RPMI8226 (cell line): ENCODE data around the gene DUSP8.
"Not testable (repeated sequence)": the region's sequence is repeated elsewhere in the genome, so short reads cannot be mapped to it uniquely, and the experiment has no call there.

Source experiments
- DNase-seq: peaks from one replicate; pipeline ENCODE4 v3.0.0-alpha.2; 2015

DUSP8 gene, protein sequence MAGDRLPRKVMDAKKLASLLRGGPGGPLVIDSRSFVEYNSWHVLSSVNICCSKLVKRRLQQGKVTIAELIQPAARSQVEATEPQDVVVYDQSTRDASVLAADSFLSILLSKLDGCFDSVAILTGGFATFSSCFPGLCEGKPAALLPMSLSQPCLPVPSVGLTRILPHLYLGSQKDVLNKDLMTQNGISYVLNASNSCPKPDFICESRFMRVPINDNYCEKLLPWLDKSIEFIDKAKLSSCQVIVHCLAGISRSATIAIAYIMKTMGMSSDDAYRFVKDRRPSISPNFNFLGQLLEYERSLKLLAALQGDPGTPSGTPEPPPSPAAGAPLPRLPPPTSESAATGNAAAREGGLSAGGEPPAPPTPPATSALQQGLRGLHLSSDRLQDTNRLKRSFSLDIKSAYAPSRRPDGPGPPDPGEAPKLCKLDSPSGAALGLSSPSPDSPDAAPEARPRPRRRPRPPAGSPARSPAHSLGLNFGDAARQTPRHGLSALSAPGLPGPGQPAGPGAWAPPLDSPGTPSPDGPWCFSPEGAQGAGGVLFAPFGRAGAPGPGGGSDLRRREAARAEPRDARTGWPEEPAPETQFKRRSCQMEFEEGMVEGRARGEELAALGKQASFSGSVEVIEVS

DNA sequence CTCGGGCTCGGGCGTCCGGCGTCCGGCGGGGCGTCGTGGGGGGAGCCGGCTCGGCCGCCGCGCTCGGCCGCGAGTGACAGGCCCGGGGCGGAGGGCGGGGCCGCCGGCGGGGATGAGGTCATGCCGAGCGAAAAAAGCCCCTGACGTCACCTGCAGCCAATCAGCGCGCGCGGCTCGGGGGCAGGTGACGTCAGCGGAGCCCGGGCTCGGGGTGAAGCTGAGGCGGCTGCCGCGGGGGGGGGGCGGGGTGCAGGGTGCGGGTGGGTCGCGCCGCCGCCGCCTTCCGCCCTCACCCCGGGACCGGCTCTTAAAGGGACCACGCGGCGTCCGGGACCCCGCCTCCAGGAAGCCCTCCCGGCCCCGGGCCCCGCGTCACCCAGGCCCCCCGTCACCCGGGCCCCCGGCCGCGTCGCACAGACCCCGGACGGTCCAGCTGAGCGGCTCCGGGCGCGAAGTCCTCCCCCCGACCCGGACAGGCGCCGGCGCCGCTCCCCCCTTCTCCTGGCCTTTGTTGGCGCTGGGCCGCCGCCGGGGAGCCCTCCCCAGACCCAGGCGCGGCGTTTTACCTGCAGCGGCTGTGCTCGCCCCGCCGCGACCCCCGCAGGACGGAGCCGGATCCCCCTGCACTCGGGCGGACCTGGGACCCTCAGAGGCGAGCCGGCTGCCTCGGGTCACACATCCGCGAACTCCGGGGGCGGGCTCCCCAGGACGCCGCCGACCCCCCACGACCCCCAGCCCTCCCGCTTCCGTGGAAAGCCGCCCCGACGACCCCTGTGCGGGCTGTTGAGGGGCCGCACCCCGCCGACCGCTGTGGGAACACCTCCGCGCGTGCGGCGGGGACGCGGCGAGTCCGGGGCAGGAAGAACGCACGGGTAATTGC lies at the start of gene DUSP8:
Gene DUSP8 (minus strand): TSS at position 75 of the 880 bp plus-strand sequence. CDS start 6,445 bp downstream, outside the sequence.
- peak; percentile 87 for DNase-seq

DNA sequence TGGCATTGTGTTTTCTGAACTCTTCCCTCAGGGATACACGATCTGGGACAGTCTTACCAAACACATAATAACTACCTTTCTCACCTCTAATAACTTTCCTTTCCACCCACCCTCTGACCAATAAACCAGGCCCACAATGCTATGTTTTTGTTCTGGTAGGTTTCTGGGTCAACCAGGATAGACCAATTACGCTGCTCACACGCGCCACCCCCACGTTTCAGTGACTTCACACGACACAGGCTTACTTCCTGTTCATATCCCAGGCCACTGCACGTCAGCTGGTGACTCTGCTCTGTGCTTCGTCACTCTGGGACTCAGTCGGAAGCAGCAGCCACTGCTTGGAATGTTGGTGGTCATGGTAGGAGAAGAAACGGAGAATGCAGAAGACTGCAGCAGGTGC lies 47.4 kb upstream of the DUSP8 start:
- DNase-seq: no peak

DNA sequence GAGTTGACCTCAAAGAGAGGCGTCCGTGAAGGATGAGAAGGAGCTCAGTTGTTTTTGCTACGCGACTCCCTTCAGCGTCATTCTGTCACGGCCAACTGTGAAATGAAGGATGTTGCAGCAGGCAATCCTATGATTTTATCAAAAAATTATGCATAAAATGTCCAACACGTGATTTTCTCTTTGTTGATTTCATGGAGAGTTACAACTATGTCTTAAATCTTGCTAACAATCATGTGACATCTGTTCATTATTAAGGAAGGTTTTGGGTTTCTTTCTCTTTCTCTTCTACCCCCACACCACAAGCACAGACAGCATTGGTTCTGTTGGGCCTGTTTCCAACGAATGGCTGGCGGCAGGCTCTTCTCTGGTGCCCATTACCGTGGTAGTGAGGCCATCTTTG lies 46.2 kb upstream of the DUSP8 start:
- no peak for DNase-seq

DNA sequence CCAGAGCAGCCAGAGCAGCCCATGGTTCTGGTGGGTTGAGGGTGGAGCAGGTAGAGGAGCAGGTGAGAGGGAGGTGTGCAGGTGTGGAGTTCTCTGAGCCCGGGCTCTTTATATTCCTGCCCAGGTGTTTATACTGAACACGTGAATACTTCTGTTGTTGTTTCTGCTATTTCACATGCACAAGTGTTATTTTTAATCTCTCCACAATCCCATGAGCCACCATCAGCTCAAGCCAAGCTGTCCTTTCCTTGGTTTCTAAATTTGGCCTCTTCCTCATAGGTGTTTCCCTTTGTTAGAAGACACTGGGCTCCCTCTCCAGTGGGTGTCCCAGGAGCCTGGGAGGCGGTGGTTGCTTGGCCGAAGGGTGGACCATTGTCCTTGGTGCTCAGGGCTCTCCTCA lies 36.3 kb upstream of the DUSP8 start, which contains the start of gene KRTAP5-3:
Gene KRTAP5-3 (minus strand): TSS at position 101 of the 400 bp plus-strand sequence. CDS start 78 bp downstream, at position 23.
- no peak for DNase-seq

DNA sequence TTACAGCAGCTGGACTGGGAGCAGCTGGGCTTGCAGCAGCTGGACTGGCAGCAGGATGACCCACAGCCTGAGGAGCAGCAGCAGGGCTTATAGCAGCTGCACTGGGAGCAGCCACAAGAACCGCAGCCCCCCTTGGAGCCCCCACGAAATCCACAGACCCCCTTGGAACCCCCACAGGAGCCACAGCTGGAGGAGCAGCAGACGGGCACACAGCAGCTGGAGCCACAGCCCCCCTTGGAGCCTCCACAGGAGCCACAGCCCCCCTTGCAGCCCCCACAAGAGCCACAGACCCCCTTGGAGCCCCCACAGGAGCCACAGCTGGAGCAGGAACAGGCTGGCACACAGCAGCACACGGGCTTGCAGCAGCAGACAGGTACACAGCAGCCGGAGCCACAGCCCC lies 35.8 kb upstream of the DUSP8 start:
- DNase-seq: not testable (repeated sequence)

DNA sequence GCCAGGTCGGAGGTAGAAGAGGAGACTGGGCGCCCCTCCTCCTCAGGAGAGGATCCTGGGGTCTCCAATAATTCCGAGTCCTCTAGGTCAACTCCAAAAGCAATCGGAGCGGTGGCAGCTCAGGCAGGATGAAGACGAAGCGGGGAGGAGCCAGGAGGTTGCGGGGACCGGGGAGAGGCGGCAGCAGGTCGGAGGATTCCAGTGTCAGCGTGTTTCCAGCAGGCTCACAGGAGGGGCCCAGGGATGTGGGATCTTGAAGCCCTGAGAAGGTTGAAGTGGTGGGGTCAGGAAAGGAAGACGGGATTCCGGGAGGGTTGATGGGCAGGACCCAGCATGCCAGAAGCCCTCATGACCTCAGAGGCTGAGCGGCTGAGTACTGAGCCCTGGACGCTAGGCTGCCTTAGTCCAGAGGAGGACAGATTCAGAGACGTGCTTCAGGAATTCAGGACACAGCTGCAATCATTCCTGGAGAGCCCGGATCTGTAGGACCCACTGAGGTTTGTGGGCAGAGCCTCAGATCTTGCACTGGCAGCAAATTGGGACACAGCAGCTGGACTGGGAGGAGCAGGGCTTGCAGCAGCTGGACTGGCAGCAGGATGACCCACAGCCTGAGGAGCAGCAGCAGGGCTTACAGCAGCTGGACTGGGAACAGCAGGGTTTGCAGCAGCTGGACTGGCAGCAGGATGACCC lies 35.2 kb upstream of the DUSP8 start:
- DNase-seq: not testable (repeated sequence)

DNA sequence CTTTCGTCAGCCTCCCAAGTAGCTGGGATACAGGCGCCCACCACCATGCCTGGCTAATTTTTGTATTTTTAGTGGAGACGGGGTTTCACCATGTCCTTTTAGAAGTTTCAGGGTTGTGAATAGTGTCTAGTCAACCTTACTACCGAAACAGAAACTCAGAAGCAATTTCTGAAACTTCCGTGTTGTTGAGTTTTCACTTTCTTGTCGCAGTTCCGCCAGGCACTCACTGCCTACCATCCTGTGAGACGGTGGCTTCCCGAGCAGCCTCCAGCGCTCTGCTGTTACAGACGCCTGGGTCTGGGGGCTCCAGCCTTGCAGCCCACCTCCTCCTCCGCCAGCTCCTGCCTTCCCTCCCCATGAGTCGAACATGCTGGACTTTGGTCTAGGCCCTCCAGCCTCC lies 33.9 kb upstream of the DUSP8 start:
- peak; percentile 71 for DNase-seq

DNA sequence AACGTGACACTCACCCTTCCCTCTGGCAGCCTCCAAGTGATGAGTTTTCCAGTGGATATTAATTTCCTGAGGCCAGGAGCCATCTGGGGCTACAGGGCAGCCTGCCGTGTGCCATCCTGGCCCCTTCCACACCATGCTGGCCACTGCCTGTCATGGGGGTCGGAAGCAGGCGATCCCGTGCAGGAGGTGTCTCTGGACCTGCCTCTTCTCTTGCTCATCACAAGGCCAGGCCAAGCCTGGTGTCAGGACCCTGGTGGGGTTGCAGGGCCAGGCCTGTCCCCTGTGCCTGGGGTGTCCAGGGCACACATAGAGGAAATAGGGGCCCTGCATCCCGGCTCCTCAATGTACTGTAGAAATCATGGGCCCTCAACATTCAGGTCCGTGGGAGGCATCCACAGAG lies 32.6 kb upstream of the DUSP8 start:
- no peak for DNase-seq

DNA sequence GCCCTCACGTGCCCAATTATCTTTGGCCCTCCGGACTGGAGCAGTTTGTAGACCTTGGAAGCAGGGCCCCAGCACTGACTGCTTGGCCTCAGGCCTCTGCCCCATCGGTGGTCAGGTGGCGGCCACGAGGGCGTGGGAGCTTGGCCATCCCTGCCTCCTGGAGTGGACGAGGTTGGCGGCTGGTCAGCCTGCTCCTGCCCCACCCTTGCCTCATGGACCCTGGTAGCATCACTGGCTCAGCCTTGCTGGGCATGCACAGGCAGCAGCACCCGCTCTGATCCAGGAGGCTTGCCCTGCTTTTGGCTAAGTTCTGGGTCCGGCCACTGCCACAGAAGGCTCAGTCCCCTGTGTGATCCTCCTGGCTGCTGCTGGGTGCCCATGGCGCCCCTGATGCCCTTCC lies 32.1 kb upstream of the DUSP8 start:
- no peak for DNase-seq

DNA sequence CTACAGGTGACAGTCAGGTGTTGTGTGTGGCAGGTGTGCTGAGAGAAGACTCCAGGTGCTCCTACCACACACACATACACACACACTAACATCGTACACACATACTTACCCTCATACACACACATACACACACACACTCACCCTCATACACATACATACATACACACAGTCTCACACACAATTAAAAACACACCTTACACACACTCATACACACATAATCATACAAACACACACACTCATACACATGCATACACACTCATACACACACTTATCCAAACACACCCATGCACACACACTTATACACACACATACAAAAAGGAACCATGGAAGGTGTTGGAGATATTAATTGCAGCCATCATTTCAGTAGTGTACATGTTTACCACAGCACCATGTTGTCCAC lies 31.6 kb upstream of the DUSP8 start:
- no peak for DNase-seq

DNA sequence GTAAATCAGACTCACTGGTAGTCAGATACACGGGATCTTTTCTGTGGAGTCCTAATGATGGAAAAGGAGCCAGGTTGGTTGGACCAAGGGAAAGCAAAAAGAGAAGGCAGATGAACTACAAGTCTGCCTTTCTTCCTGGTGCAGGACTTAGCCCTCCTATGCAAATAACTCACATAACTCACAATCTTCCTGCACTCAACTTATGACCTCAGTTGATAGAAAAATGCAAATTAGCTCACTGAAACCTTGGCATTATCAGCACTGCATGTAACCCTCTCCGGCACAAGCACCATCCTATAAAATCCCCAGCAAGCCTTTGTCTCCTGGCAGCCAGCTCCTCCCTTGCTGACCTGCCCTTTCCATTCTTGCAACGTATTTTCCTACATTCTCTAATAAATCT lies 29.6 kb upstream of the DUSP8 start:
- DNase-seq: not testable (repeated sequence)

DNA sequence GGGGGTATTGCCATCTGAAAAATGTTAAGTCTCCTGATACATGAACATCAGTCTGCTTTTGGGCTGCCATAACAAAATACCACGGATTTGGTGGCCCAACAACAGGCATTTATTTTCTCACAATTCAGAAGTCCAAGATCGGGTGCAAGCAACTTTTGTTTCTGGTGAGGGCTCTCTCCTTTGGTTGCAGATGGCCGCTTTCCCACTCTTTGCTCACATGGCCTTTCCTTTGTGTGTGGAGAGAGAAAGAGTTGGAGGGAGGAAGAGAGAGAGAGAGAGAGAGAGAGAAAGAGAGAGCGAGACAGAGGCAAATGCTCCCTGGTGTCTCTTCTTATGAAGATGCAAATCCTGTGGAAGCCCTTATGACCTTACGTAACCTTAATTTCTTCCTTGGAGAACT lies 28.6 kb upstream of the DUSP8 start:
- DNase-seq: no peak

DNA sequence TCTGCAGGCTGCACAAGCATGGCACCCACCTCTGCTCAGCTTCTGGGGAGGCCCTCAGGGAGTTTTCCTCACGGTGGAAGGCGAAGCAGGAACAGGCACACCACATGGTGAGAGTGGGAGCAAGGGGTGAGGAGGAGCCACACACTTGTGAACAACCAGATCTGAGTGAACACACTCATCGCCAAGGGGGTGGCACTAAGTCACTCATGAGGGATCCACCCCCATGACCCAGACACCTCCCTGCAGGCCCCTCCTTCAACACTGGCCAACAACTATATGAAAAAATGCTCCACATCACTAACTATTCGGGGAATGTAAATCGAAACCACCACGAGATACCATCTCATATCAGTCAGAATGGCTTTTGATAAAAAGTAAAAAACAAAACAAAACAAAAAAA lies 26.7 kb upstream of the DUSP8 start:
- no peak for DNase-seq

DNA sequence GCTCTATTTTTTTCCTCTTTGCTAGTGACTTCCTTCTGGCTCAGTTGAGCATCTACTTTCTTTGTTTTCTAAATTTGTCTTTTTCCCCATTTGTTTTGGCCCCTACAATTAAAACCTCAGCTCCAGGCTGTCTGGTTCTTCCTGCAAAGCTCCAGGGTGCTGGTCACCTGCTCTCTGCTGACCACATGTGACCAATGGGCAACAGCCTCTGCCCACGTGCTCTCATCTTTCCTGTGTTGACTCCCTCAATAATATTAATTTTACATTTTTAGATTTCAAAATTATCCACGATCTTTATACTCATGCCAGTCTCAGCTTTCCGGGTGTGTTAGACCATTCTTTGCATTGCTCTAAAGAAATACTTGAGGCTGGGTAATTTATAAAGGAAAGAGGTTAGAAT lies 26.3 kb upstream of the DUSP8 start:
- DNase-seq: not testable (repeated sequence)

DNA sequence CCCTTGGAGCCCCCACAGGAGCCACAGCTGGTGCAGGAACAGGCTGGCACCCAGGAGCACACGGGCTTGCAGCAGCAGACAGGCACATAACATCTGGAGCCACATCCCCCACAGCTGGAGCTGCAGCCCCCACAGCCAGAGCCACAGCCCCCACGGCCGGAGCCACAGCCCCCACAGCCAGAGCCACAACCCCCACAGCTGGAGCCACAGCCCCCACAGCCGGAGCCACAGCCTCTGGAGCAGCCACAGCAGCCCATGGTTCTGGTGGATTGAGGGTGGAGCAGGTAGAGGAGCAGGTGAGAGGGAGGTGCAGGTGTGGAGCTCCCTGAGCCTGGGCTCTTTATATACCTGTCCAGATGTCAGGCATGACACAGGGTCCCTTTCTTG lies 25.9 kb upstream of the DUSP8 start, which contains the start of gene KRTAP5-2:
Gene KRTAP5-2 (minus strand): TSS at position 301 of the 387 bp plus-strand sequence. CDS start 44 bp downstream, at position 257.
- no peak for DNase-seq

DNA sequence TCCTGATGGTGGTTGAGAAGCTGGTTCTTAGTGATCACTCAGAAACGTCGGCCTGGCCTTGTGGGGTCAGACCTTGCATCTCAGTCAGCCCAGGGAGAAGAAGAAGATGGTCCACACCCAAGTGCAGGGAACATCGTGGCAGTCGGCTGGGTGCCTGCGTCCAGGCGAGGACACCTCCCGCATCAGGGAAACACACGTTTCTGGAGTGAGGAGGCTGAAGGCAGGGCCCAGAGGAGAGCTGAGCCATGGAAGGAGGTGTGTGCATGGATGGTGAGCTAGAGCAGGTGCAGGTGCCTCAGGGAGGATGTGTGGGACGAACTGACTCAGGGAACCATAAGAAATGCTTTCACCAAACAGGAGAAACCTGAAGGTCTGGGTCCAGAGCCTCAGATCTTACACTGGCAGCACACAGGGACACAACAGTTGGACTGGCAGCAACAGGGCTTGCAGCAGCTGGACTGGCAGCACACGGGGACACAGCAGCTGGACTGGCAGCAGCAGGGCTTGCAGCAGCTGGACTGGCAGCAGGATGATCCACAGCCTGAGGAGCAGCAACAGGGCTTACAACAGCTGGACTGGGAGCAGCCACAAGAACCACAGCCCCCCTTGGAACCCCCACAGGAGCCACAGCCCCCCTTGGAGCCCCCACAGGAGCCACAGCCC lies 25.4 kb upstream of the DUSP8 start:
- DNase-seq: no peak

DNA sequence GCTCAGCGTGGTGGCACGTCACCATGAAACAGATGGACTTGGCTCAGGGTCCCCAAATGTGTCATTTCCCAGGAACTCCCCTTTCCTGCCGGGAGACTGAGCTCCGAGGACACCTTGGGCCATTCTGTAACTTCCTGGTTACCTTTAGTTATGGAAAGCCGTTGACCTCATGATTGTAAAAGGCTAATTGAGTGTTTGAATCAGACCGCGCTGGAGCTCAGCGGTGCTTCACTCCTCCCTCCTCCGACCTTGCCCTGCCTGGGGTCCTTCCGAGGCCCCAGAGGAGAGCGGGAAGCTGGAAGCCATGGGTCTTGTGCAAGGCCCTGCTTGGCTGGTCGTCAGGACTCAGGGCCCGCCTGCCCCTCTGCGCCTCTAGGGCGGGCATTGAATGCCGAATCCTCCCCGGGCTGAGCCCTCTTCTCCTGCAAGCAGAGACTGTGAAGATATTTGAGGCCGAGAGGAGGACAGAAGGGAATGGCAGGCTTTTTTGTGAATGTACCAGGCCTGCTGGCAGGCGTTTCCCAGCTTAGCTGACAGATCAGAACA lies 24.6 kb upstream of the DUSP8 start:
- DNase-seq: not testable (repeated sequence)

DNA sequence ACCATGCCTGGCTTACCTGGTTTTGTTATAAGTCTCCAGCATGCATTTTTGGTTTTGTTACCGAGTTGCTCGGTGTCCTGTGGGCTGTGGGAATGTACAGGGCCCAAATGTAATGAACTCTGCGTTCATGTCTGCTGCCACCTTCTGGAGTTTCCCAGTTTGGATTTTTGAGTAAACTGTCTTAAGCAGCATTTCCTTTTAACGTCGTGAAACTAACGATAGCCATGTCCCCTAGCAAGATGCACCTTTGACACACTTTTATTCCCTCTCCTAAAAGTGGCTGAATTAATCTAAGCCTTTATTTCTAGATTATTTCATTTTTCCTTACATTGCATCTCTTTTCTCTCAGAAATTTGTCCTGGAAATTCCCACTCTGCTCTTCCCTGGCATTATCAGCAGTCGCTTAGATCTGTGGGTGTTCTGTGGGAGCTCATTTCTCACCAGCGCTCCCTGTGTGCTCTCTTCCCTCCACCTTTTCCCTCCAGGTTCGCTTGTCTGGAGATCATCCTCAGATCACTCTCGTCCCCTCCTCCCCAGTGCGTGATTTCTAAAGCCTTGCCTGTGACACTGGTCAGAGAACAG lies 24.0 kb upstream of the DUSP8 start:
- DNase-seq: not testable (repeated sequence)

DNA sequence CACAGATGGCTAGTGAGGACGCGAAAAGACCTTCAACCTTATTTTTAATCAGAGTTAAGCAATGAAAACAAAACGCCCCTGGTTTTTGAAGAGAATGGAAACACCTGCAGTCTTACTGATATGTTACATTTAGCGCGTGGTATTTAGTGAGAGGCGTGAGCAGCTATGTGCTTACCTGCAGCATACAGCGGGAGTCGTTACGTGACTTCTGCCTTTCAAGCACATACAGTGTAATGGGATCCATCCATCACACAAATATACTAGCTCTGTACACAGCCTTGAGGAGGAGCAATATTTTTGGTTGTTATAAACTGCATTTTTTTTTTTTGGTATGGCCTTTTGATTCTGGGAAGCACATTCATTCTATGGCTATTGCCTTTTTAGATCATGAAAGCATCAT lies 20.6 kb upstream of the DUSP8 start:
- no peak for DNase-seq

DNA sequence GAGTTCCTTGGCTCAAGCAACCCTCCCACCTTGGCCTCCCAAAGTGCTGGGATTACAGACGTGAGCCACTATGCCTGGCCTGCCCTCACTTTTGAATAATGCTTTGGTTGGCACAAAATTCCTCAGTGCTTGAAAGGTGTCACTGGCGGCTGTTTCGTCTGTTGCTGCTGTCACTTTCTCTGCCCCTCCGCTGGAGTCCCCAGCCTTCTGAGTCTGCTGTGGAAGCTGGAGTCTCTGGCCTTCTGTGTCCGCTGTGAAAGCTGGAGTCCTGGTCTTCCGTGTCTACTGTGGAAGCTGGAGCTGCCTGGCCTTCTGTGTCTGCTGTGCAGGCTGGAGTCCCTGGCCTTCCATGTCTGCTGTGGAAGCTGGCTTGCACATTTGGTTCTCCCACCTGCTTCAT lies 17.9 kb upstream of the DUSP8 start:
- DNase-seq: no peak
